SKM-1 (cell line): ENCODE measurements around the gene NPEPL1.

Experiments
- DNase-seq: peaks from one replicate; lab custom pipeline; 2025; ENCODE audit not compliant: unreplicated experiment; lab: John Stamatoyannopoulos, UW

NPEPL1 gene

DNA sequence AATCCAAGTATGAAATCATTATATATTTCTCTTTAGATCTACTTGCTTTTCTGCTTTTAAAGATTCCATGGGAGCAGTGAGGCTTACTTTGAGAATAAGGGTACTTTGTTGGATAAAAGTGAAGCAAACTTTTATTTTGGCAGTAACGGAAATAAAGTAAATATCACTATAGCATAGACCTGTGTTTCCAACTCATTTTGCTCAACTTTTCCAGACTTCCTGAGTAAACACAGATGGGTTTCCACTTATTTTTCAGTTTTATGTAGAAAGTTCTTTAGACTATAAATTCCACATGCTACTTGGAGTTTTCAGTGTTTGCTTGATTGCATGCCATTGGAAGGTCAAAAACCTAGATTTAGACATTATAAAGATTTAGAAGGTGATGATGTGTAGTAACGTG is 35.3 kb upstream of the NPEPL1 start:
- no peak for DNase-seq

DNA sequence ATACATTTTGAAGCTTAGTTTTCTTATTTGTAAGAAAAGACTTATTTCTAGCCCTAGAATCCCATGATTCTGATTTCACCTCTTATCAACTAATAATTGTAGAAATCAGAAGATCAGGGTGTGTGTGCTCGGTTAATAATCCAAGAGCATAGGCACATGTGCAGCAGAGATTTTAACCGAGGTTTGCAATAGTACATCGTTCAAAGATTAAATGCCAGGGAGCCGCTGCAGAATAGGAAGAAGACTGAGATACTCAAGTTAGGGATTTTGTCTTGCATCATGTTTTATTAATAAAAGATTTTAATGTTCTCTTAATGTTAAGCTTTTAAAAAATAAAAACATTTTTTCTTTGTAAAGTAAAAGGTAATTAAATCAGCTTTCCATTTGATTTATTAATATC is 34.6 kb upstream of the NPEPL1 start:
- DNase-seq = no peak

DNA sequence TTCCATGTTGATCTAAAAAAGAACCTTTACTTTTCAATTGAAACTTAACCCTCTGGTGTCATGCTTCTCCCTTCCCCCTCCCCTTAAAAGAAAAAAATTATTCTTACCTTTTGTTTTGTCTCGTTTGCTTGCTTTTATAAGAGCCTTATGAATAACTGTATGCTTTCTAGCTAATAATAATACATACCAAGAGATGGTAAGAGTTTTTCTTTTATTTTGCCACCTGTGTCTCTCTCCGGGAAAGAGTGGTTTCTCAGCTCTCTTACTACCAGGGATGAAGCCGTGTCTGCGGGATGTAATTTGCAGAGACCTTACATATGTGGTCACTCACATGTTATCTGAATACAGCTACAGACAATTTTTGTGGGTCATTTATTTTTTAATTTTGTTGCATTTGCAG is 33.8 kb upstream of the NPEPL1 start:
- no peak for DNase-seq

DNA sequence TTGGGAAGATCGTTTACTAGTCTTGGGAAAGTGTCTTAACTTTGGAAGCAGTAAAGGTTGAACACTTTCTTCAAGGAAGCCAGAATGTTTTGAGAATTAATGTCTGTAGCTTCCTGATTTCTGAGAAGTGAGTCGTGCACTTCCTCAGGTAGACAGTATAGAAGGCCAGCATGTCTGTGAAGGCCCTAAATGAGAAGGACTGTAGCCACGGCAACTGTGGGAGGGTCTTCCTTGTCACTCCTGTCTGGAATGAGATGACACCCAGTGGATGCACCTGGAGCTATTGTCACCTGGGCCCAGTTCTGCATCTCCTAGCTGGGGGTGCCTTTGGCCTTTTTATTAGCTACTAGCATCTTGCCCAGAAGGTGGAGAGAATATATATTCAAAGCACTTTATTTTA is 32.8 kb upstream of the NPEPL1 start:
- DNase-seq = no peak

DNA sequence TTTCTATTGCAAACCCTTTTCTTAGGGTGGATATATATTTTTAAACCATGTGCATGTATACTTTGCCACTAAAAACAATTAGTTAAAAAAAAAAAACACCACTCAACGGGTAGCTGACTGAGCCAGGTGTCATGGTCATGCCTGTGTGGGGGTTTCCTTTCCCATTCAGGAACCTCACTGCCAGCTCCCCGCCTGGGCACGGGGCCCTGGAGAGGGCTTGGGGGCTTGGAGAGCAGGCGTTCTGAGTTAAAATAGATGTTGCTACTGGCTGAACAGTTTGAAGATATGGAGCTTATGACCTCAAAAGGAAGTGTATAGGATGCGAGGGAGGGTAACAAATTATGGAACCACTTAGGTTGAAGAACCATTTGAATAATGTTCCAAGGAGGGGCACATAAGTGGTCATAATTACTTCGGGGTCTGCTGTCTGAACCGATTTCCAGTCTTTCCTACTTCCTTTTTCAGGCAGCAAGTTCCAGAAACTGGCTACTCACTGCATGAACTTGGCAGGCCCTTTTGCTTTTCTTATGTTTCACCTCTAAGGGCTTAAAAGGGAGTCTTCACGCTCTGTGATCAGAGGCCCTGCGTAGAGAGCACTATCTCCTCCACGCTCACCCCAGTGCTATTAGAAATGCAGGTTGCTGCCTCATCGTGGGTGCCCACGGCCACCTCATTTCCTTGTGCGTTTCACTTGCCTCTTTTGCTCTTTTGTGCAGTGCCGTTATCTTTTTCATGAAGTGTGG is 31.6 kb upstream of the NPEPL1 start:
- DNase-seq = no peak

DNA sequence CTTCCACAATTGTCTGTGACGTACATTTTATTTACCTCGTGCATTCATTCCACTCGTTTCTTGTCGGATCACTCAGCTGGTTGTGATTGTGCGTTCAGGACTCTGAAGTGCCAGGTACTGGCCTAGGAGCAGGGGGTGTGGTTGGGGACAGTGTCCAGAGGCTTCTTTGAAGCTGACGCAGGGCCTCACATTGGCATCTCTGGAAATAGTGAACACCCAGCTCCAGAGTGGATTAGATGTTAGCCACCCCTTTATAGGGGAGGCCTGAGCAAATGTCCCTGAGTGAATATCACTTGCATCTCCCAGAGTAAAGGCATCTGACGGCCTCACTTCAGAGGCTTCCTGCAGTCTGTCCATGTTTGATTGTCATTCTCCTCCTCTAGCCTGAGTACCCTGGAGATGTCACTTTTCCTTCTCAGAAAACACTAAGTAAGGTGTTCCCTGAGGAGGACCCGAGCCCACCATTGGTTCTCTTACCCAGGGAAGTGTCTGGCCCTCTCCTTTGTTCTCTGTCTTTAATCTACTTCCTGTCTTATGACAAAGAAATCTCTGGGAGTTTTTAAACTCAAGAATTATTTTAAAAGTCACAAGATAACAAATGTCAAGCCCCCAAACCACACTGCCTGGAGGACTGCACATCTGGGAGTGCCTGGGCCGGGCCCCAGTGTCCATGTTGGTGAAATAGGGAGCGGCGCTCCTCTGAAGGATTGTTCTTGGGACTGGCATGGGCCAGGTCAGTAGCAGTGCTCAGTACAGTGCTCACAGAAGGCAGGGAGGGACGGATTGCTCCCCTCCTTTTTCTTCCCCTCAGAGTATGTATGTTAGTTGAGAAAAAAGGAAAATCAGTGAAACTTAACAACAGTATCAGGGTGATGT is 30.8 kb upstream of the NPEPL1 start:
- no peak for DNase-seq

DNA sequence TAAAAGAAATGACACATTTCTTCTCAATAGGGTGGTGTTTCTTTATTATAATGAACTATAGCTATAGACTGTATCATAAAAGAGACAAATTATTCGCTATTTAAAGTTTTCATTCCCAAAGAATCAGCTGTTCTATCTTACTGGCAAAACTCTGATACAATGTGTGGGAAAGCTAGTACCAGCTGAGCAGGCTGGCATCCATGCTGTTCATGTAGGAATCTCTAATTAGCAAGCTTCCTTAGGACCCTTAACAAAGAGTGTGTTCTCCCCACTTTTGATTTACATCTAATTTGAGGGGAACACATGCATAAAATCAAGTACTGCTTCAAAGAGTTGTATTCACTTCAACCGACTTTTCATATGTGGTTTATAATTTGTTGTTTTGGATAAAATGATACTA is 28.3 kb upstream of the NPEPL1 start:
- DNase-seq = no peak

DNA sequence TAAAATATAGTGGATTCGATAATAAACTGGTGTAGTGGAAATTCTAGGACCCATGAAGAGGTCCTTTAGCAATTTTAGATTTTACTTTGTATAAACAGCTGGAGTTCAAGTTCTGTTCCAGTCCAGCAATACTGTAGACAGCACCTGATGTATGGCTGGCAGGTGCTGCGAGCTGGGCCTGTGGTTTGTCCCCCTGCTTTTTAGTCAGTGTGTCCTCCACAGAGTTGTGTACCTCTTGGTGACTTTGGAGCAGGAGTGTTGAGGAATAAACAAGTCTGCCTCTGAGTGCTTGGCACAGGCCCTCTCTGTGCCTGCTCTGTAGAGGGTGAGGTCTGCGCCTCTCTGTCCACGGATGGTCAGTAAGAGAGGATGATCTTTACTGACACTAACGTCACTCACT is 27.7 kb upstream of the NPEPL1 start:
- no peak for DNase-seq

DNA sequence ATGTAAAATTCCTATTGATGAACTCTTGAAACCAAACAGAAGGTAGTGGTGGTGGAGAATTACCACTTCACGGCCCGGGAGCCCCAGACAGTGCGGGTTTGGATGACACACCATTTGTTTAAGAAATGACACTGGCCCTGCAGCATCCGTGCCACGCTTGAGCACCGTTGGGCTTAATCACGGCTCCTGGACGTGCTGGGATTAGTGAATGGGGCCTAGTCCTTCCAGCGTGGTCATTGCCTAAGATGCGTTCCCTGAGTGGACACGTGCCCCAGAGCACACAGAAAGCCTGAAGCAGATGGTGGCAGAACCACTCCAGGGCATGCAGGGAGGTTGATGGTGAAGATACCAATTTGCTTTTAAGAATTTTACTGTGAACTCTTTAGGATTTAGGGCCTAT is 27.0 kb upstream of the NPEPL1 start:
- DNase-seq = no peak

DNA sequence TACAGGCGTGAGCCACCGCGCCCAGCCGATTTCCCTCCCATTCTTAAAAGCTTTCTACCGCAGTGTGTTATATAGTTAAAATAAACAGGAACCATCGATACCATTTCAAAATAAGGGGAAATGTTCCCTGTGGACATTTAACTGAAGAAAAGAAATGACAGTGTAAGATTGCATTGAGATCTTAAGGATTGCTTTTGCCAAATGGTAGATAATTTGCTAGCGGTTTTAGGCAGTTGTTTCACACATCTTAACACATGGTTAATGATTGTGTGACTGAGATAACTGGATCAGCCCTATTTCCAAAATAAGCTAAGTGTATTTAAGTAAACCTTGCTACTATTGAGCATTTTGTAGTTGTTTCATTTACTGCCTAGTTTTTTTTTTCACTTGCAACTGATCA is 25.9 kb upstream of the NPEPL1 start:
- DNase-seq = no peak

DNA sequence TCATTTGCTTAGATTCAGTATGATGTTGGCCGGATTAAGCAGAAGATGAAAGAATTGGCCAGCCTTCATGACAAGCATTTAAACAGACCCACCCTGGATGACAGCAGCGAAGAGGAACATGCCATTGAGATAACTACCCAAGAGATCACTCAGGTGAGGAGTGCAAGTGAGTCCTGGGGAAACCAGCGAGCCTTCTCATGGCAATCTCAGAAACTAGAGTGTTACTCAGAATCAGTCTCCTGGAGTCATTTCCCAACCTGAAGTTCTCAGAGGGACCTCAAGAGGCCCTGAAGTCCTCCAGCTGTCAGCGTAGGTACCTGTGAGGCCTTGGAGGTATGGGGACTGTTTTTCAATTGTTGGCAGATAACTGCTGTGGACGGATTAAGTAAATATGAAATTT is 24.6 kb upstream of the NPEPL1 start:
- DNase-seq = no peak

DNA sequence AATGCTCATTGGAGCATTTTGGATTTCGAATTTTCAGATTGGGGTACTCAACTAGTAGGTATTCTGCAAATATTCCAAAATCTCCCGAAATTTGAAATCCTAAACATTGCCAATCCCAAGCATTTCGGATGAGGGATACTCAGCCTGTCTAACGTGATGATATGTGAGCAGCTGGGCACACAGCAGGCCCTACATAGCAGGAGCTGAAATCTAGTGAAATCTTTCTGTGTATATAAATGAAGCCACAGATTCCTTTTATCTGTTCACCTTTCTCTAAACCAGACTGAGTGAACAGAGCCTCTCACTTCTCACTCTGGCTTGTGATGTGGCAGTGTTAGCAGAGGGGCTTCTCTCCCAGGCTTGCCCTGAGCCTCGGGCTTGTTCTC is 23.7 kb upstream of the NPEPL1 start:
- DNase-seq = no peak

DNA sequence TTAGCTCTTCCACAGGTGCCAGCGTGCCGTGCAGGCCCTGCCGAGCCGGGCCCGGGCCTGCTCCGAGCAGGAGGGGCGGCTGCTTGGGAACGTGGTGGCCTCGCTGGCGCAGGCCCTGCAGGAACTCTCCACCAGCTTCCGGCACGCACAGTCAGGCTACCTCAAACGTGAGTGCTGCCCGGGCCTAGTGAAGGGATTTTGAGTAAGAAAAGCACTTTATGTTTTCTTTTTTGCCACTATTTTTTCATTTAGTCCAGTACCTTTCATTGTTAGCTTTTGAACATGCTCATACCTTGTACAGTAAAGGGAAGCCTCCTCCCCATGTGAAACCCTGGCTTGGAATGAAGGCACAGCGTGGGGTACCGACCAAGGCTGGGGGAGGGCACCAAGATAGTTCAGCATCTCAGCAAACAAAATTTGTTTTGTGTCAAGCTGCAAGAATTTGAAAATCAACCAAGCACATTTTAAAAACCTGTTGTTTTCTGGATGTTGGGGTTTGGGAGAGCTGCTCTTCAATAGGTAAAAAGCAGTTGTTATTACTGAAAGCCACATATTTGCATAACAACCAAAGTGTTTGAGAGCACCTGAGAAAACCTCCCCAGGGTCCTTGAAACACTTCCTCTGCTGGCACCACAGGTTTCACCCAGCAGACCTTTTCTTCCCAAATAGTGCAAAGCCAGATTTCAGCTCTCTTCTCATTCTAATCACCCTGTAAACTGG is 23.2 kb upstream of the NPEPL1 start:
- no peak for DNase-seq

DNA sequence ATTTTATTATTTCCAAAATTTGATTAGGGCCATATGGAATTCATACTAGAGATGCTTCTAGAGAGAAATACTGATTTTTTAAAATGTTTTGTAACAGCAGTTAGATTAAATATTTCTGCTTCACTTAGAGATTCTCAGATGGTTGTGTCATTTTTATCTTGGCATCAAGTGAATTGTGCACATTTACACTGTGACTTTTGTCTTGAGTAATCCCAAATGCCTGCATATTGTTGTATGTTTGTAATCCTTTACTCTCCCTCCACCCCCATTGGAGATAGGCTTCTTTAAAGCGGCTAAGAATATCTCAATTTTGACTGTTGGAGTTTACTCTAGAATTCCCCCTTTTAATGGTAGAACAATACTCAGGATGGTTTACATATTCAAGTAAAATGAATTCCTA is 22.5 kb upstream of the NPEPL1 start:
- DNase-seq = no peak

DNA sequence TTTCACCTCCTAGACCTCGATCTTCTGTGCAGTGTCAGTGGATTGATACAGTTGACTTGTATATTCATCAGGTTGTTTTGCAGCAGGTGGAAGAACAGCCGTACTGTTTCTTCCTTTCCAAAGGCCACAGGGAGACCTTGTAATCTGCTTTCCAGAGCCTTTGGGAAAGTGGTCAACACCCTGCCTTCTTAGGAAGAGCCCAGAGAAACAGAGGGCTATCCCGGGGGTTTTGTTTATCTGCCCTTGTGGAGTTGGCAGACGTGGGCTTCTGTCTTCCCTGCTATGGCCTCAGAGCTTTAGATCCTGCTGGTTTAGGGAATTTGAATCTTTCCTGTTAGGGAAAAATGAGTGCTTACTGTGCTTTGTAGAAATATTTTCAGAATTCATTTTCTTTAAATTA is 21.9 kb upstream of the NPEPL1 start:
- DNase-seq = no peak

DNA sequence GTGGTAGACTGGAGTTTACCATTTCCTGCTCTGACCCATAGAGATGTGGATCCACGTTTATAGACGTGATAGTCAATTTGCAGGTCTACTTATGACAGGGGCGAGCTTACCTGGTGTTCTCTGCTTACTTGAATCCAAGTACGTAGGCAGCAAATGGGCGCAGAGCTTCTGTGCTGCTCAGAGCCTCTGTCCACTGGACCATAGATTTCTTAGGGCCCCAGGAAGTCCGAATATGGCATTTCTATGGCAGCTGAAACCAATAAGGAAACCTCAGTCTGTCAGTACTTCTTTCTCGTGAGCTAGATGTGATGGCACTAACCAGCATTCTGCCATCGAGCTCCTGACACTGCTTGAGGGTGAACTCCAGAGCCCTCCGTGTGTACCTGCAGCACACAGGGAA is 19.5 kb upstream of the NPEPL1 start:
- DNase-seq = no peak

DNA sequence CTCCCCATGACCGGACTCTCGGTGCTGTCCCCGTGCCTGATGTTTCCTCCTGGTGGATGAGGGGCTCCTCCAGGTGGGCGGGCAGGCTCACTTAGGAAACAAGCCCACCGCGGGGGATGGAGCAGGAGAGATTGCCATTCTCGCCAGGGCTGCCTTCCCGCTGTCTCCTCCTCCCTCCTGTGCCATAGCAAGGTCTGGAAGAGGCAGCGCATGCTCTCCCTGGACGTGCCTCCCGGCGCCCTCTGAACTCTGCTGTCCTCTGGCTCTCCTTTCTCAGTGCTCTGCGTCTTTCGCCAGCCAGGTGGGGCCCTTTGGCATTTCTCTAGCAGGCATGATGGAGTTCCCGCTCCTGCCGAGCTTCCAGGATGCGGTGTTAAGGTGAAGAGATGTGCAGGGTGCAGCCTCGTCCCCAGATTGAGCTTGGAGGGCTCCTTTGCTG is 17.4 kb upstream of the NPEPL1 start:
- no peak for DNase-seq

DNA sequence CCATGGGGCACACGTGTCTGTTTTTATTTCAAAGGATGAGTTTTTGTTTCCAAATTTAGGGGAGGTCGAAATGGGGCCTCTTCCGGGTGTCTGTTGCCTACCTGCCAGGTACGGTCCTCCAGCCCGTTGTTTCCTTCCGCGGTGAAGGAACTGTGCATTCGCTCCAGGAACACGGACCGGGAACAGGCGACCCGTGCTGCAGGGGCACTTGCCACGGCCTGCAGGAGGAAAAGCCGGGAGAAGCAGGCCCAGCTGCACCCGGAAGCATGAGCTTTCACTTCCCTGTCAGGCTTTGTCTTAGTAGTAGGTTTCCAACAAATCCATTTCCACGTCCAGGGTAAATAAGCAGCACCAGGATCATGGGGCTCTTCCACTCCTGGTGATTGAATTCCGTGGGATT is 17.0 kb upstream of the NPEPL1 start:
- no peak for DNase-seq

DNA sequence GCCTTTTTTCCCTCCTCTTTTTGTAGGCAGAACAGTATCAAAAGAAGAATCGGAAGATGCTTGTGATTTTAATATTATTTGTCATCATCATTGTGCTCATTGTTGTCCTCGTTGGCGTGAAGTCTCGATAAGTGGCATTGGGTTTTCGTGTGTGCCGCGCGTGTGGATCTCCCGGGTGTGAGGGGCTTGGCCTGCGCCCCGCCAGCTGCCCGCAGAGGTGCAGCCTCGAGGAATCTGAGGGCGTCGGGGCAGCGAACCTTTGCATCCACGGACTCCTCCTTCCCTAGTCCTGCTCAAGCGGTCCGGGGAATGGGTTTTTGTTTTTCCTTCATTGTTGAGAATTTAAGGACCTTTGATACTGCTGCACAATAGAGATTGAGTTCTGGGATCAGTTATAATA is 16.4 kb upstream of the NPEPL1 start:
- no peak for DNase-seq

DNA sequence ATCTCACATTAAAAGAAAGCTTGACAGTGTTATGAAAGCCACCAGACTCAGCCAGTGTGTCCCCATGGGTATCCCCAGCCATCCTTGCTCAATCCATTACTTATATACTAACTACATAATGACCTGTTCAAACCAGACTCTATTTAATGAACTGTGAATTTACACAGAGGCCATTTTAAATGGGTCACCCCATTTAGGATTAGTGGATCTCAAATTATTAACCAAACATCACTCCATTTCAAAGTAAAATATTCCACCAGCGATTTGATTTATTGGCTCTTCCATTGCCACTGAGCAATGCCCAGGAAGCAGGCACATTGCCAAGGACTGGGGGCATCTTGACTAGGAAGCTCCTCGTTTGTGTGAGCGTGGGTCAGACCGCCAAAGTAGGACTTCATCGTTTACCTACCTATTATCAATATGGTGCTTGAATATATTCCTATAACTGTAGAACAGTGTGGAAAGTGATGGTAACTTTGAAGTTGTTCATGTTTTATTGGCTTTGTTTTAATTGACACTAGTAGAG is 15.5 kb upstream of the NPEPL1 start:
- no peak for DNase-seq

DNA sequence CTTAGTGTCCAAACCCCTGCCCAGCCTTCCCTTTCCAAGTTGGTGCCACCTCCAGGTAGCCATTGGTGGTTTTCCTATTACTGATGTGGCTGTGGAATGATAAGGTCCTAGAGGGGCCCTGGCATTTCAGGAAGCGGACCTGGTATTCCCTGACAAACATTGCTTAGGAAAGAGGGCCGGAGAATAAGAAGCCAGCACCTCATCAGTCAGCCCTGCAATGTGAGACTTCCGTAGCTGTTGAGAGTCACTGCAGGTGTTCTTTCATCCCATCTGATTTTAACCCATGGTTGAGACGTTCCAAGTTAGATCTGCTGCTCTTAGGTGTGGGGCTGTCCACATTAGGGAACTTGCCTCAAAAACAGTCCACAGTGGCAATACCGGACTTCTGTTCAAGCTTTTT is 14.8 kb upstream of the NPEPL1 start:
- no peak for DNase-seq

DNA sequence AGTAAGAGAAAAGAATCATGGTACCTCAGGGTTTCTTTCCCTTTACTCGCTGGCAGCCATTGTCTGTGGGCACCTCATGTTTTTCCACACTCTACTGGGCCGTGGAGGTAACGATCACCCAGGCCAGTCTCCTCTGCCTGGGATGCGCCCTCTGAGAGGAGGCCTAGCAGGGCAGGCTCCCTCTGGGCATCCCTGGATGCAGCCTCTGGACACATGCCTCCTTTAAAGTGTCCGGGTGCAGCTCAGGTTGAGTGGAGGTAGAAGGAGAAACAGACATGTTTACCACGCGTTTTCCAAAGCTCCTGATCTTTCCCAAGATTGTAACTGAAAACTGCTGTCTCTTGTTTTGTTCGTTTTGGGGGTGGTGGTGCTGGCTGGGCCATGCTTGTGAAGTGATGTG is 13.8 kb upstream of the NPEPL1 start:
- DNase-seq = no peak
